DOHH2 (cell line): ENCODE data around the gene GP1BB.

ENCODE experiments used
- CTCF ChIP-seq: fragments of 200-600 bp; sonication (generic); IDR thresholded peaks from one replicate; pipeline ENCODE4 v1.5.1; 2014; ENCODE audit warnings: antibody characterized with exemption, mild to moderate bottlenecking, low read depth, low read length; ENCODE audit not compliant: poor library complexity, severe bottlenecking
- EZH2phosphoT487 ChIP-seq: fragments of 200-600 bp; sonication (generic); IDR thresholded peaks from 2 replicates; pipeline ENCODE4 v1.6.1; 2017; ENCODE audit warnings: borderline replicate concordance, mild to moderate bottlenecking, antibody characterized with exemption, low read length, moderate library complexity, mixed read lengths

- TF ChIP-seq EZH2phosphoT487 (no peak), CTCF (no peak)
Measured at GRCh38 chr22:19709063-19709769, 14.1 kb upstream of the GP1BB start.
